Liver (tissue), 9 donors: ENCODE results near the gene GPRC5A. TPM values are rescaled to one million over a fixed set of nuclear protein-coding genes. Genes with fewer than 3 reads are reported as not detected.

ENCODE experiments used
- DNase-seq: peaks from one replicate; pipeline ENCODE4 v3.0.0-alpha.2; 2017; ENCODE audit warnings: low spot score
- H3K27ac ChIP-seq, 2 donors: one replicate each; pipeline ENCODE4 v1.7.0; 2013; ENCODE audit warnings: inconsistent platforms in 2 of 2, low read length in 2 of 2, control low read depth in 1 of 2, low read depth in 1 of 2, mild to moderate bottlenecking in 1 of 2
- H3K27me3 ChIP-seq, 4 donors: one replicate each; pipeline versions ENCODE4 v1.6.1 to v1.7.0; 2013; ENCODE audit warnings: low read length in 3 of 4, inconsistent platforms in 1 of 4, mild to moderate bottlenecking in 1 of 4, moderate library complexity in 1 of 4; ENCODE audit not compliant: control insufficient read depth in 4 of 4, insufficient read depth in 4 of 4
- H3K36me3 ChIP-seq, 4 donors: one replicate each; pipeline versions ENCODE4 v1.6.1 to v1.7.0; 2013; ENCODE audit warnings: low read length in 3 of 4, mild to moderate bottlenecking in 3 of 4, low read depth in 1 of 4, moderate library complexity in 1 of 4; ENCODE audit not compliant: control insufficient read depth in 4 of 4, insufficient read depth in 3 of 4
- H3K4me1 ChIP-seq, 4 donors: one replicate each; pipeline versions ENCODE4 v1.6.1 to v1.7.0; 2013; ENCODE audit warnings: low read length in 3 of 4, mild to moderate bottlenecking in 3 of 4, moderate library complexity in 1 of 4; ENCODE audit not compliant: control insufficient read depth in 4 of 4, insufficient read depth in 4 of 4
- H3K4me3 ChIP-seq, 3 donors: one replicate each; pipeline versions ENCODE4 v1.6.1 to v1.7.0; 2013; ENCODE audit warnings: low read length in 3 of 3, control low read depth in 1 of 3, low read depth in 1 of 3, mild to moderate bottlenecking in 1 of 3
- H3K9ac ChIP-seq, 2 donors: one replicate each; pipeline ENCODE4 v1.7.0; 2013; ENCODE audit warnings: low read length in 2 of 2, mild to moderate bottlenecking in 2 of 2, moderate library complexity in 2 of 2, control low read depth in 1 of 2, low read depth in 1 of 2
- H3K9me3 ChIP-seq, 4 donors: one replicate each; pipeline versions ENCODE4 v1.6.1 to v1.7.0; 2013; ENCODE audit warnings: low read length in 3 of 4; ENCODE audit not compliant: control insufficient read depth in 4 of 4
- EGR1 ChIP-seq, 2 donors: IDR thresholded peaks; 2 replicates each; pipeline ENCODE4 v1.6.1; 2016 to 2018; ENCODE audit warnings: antibody characterized with exemption in 2 of 2, low read depth in 2 of 2
- FOXA2 ChIP-seq: IDR thresholded peaks from 2 replicates; pipeline ENCODE4 v1.6.1; 2016; ENCODE audit warnings: antibody characterized with exemption
- GABPA ChIP-seq, 2 donors: IDR thresholded peaks in 1 of 2; conservative IDR thresholded peaks in 1 of 2; 2 replicates each; pipeline ENCODE4 v1.6.1; 2016; ENCODE audit warnings: antibody characterized with exemption in 2 of 2, mild to moderate bottlenecking in 1 of 2, moderate library complexity in 1 of 2
- HNF4A ChIP-seq, 2 donors: conservative IDR thresholded peaks; 2 replicates each; pipeline ENCODE4 v1.6.1; 2016; ENCODE audit warnings: antibody characterized with exemption in 2 of 2, mild to moderate bottlenecking in 2 of 2
- HNF4G ChIP-seq: IDR thresholded peaks from 2 replicates; pipeline ENCODE4 v1.6.1; 2016; ENCODE audit warnings: antibody characterized with exemption
- JUND ChIP-seq, 2 donors: IDR thresholded peaks; 2 replicates each; pipeline ENCODE4 v1.6.1; 2016; ENCODE audit warnings: antibody characterized with exemption in 2 of 2
- RAD21 ChIP-seq, 2 donors: IDR thresholded peaks; 2 replicates each; pipeline ENCODE4 v1.6.1; 2016; ENCODE audit warnings: antibody characterized with exemption in 2 of 2, mild to moderate bottlenecking in 2 of 2
- RXRA ChIP-seq, 2 donors: IDR thresholded peaks; 2 replicates each; pipeline ENCODE4 v1.6.1; 2017 to 2018; ENCODE audit warnings: antibody characterized with exemption in 2 of 2, mild to moderate bottlenecking in 1 of 2
- SP1 ChIP-seq: IDR thresholded peaks from 2 replicates; pipeline ENCODE4 v1.6.1; 2018; ENCODE audit warnings: antibody characterized with exemption, mild to moderate bottlenecking
- YY1 ChIP-seq: IDR thresholded peaks from 2 replicates; pipeline ENCODE4 v1.6.1; 2016; ENCODE audit warnings: antibody characterized with exemption, mild to moderate bottlenecking
- WGBS: extraction: QIAGEN DNeasy Blood & Tissue Kit; methylation state at CpG from one replicate; pipeline ENCODE4 v1.1.7; 2013; 5-methylcytosine and 5-hydroxymethylcytosine counted together
- polyA plus RNA-seq, 2 donors: library from polyadenylated mRNA; stranded (reverse) in 1 of 2; unstranded in 1 of 2; fragments of 200-250 nt in 1 of 2; fragments of >200 nt in 1 of 2; fragmentation: Nextera tagmentation in 1 of 2; extraction: Ambion mirVana in 1 of 2; gene quantifications; one replicate each; pipeline versions ENCODE4 v1.2.1 to v1.2.3, GENCODE V29; 2013 to 2015
- total RNA-seq, 2 donors: library from RNA; depleted of rRNA; stranded (reverse); fragments of >200 nt; gene quantifications; one replicate each; pipeline ENCODE4 v1.2.3, GENCODE V29; 2014
- TF ChIP-seq, protein P1 (sequence below): IDR thresholded peaks from 2 replicates; pipeline ENCODE4 v1.6.1; 2016; ENCODE audit warnings: antibody characterized with exemption, mild to moderate bottlenecking
- TF ChIP-seq, protein P2 (sequence below): IDR thresholded peaks from 2 replicates; pipeline ENCODE4 v1.6.1; 2016; ENCODE audit warnings: antibody characterized with exemption
- TF ChIP-seq, protein P3 (sequence below): IDR thresholded peaks from 2 replicates; pipeline ENCODE4 v1.6.1; 2016; ENCODE audit warnings: antibody characterized with exemption
- donor health status: healthy.
- donor health status: healthy.
- donor health status: healthy.
- donor health status: healthy.
- donor health status: healthy.

The GPRC5A gene
- total and polyA plus RNA-seq, 4 donors, result 0.09 to 0.17 (median 0.16) TPM; not detected in 1

GRCh38 chr12:12946686-12947355, 55.5 kb downstream of the GPRC5A start:
- Histone ChIP-seq H3K27ac (no peak overlapping the region), H3K4me3 (no peak overlapping the region), H3K36me3 (no peaks in the 10 kb centered on the region), H3K27me3 (no peaks in the 10 kb centered on the region), H3K9me3 (no peaks in the 10 kb centered on the region), H3K4me1 (peaks cover 0 to 7% (median 5%) of the 10 kb centered on the region in 4 donors), H3K9ac (no peak overlapping the region)
- DNase-seq, result no peak
- WGBS, result 75% methylated on average over 7 of the region's 7 CpGs
- TF ChIP-seq HNF4G, result no peak
- TF ChIP-seq, protein P1, sequence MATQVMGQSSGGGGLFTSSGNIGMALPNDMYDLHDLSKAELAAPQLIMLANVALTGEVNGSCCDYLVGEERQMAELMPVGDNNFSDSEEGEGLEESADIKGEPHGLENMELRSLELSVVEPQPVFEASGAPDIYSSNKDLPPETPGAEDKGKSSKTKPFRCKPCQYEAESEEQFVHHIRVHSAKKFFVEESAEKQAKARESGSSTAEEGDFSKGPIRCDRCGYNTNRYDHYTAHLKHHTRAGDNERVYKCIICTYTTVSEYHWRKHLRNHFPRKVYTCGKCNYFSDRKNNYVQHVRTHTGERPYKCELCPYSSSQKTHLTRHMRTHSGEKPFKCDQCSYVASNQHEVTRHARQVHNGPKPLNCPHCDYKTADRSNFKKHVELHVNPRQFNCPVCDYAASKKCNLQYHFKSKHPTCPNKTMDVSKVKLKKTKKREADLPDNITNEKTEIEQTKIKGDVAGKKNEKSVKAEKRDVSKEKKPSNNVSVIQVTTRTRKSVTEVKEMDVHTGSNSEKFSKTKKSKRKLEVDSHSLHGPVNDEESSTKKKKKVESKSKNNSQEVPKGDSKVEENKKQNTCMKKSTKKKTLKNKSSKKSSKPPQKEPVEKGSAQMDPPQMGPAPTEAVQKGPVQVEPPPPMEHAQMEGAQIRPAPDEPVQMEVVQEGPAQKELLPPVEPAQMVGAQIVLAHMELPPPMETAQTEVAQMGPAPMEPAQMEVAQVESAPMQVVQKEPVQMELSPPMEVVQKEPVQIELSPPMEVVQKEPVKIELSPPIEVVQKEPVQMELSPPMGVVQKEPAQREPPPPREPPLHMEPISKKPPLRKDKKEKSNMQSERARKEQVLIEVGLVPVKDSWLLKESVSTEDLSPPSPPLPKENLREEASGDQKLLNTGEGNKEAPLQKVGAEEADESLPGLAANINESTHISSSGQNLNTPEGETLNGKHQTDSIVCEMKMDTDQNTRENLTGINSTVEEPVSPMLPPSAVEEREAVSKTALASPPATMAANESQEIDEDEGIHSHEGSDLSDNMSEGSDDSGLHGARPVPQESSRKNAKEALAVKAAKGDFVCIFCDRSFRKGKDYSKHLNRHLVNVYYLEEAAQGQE, result no peak
- TF ChIP-seq, protein P2, sequence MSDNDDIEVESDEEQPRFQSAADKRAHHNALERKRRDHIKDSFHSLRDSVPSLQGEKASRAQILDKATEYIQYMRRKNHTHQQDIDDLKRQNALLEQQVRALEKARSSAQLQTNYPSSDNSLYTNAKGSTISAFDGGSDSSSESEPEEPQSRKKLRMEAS, result no peak
- no peak for TF ChIP-seq RAD21 (IDR thresholded peaks at IDR 0.05)
- TF ChIP-seq SP1, result no peak
- no peak for TF ChIP-seq EGR1 (IDR thresholded peaks at IDR 0.05; ENCODE audit: low read depth in 2 of 2)
- TF ChIP-seq, protein P3, sequence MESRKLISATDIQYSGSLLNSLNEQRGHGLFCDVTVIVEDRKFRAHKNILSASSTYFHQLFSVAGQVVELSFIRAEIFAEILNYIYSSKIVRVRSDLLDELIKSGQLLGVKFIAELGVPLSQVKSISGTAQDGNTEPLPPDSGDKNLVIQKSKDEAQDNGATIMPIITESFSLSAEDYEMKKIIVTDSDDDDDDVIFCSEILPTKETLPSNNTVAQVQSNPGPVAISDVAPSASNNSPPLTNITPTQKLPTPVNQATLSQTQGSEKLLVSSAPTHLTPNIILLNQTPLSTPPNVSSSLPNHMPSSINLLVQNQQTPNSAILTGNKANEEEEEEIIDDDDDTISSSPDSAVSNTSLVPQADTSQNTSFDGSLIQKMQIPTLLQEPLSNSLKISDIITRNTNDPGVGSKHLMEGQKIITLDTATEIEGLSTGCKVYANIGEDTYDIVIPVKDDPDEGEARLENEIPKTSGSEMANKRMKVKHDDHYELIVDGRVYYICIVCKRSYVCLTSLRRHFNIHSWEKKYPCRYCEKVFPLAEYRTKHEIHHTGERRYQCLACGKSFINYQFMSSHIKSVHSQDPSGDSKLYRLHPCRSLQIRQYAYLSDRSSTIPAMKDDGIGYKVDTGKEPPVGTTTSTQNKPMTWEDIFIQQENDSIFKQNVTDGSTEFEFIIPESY, result no peak
- TF ChIP-seq FOXA2, result no peak
- no peak for TF ChIP-seq GABPA (IDR thresholded peaks at IDR 0.05 in 1 of 2, conservative IDR thresholded peaks at IDR 0.05 in 1 of 2)
- no peak for TF ChIP-seq JUND (IDR thresholded peaks at IDR 0.05)
- TF ChIP-seq YY1, result no peak

- 36% methylated on average over 4 of the region's 4 CpGs for WGBS
- DNase-seq, result no peak
- H3K9me3 ChIP-seq, result no peaks in the 10 kb centered on the region
- no peaks in the 10 kb centered on the region for H3K27me3 ChIP-seq
- H3K27ac ChIP-seq, result no peak overlapping the region
- no peaks in the 10 kb centered on the region for H3K36me3 ChIP-seq
- TF ChIP-seq HNF4A (conservative IDR thresholded peaks at IDR 0.05), result peak; percentile 35 to 69
- TF ChIP-seq SP1, result peak; percentile 14
- TF ChIP-seq, protein P3, result no peak
- peak; percentile 5 to 19 for TF ChIP-seq RXRA (IDR thresholded peaks at IDR 0.05)
- TF ChIP-seq YY1, result no peak
- no peak overlapping the region for H3K9ac ChIP-seq
- peaks cover 0 to 7% (median 5%) of the 10 kb centered on the region in 4 donors for H3K4me1 ChIP-seq
- H3K4me3 ChIP-seq, result no peak overlapping the region
Measured at GRCh38 chr12:12947902-12948301, 56.5 kb downstream of the GPRC5A start.
